Measurements from ENCODE around the gene SRM.
"Not testable (repeated sequence)": the region's sequence is repeated elsewhere in the genome, so short reads cannot be mapped to it uniquely, and the experiment has no call there.

Gene SRM

GRCh38 chr1:11023201-11023600 is 36.6 kb downstream of the SRM start:
- Histone ChIP-seq H3K27me3 (replicated peaks; ENCODE audit: control insufficient read depth, insufficient read depth, low read length, poor library complexity, severe bottlenecking) (no peaks in the 10 kb centered on the region), H3K4me3 (ENCODE audit: insufficient read depth, low read depth, low read length, poor library complexity, severe bottlenecking) (no peak overlapping the region), H3K36me3 (ENCODE audit: control insufficient read depth, insufficient read depth, low read length) (peaks cover 69% of the 10 kb centered on the region), H3K27ac (ENCODE audit: insufficient read depth, low read length, poor library complexity, severe bottlenecking) (no peak overlapping the region), H3K4me1 (ENCODE audit: control insufficient read depth, insufficient read depth, low read length, poor library complexity, severe bottlenecking) (no peaks in the 10 kb centered on the region), H3K9me3 (ENCODE audit: control insufficient read depth, low read length) (no peaks in the 10 kb centered on the region)
- no peak for DNase-seq

DNA sequence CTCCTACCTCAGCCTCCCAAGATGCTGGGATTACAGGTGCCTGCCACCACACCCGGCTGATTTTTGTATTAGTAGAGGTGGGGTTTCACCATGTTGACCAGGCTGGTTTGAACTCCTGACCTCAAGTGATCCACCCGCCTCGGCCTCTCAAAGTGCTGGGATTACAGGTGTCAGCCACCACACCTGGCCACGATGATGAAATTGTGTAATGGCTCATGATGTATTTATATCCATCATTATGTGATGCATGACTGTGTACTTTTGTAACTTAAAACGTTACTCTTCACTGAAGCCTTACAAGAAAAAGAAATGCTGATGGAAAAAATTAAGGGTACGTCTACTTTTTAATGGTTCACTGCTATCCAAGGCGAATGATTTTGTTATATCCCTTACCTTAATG is 39.8 kb downstream of the SRM start:
- no peak overlapping the region for H3K4me3 ChIP-seq (ENCODE audit: insufficient read depth, low read depth, low read length, poor library complexity, severe bottlenecking)
- peaks cover 83% of the 10 kb centered on the region for H3K36me3 ChIP-seq (ENCODE audit: control insufficient read depth, insufficient read depth, low read length)
- H3K9me3 ChIP-seq (ENCODE audit: control insufficient read depth, low read length), result no peaks in the 10 kb centered on the region
- H3K27ac ChIP-seq (ENCODE audit: insufficient read depth, low read length, poor library complexity, severe bottlenecking), result no peak overlapping the region
- no peaks in the 10 kb centered on the region for H3K27me3 ChIP-seq (replicated peaks; ENCODE audit: control insufficient read depth, insufficient read depth, low read length, poor library complexity, severe bottlenecking)
- H3K4me1 ChIP-seq (ENCODE audit: control insufficient read depth, insufficient read depth, low read length, poor library complexity, severe bottlenecking), result peaks cover 2% of the 10 kb centered on the region
- no peak for DNase-seq

DNA sequence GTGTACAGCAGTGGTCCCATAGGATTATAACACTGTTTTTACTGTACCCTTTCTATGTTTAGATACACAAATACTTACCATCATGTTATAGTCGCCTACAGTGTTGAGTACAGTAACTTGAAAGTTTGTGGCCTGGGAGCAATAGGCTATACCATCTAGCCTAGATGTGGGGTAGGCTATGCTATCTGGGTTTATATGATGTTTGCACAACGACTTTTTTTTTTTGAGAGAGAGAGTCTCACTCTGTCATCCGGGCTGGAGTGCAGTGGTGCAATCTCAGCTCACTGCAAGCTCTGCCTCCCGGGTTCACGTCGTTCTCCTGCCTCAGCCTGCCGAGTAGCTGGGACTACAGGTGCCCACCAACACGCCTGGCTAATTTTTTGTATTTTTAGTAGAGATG is 40.5 kb downstream of the SRM start:
- not testable (repeated sequence) for H3K27me3 ChIP-seq (replicated peaks; ENCODE audit: control insufficient read depth, insufficient read depth, low read length, poor library complexity, severe bottlenecking); DNase-seq; H3K9me3 ChIP-seq (ENCODE audit: control insufficient read depth, low read length); H3K27ac ChIP-seq (ENCODE audit: insufficient read depth, low read length, poor library complexity, severe bottlenecking); H3K4me1 ChIP-seq (ENCODE audit: control insufficient read depth, insufficient read depth, low read length, poor library complexity, severe bottlenecking); H3K4me3 ChIP-seq (ENCODE audit: insufficient read depth, low read depth, low read length, poor library complexity, severe bottlenecking)
- peaks cover 85% of the 10 kb centered on the region for H3K36me3 ChIP-seq (ENCODE audit: control insufficient read depth, insufficient read depth, low read length)

DNA sequence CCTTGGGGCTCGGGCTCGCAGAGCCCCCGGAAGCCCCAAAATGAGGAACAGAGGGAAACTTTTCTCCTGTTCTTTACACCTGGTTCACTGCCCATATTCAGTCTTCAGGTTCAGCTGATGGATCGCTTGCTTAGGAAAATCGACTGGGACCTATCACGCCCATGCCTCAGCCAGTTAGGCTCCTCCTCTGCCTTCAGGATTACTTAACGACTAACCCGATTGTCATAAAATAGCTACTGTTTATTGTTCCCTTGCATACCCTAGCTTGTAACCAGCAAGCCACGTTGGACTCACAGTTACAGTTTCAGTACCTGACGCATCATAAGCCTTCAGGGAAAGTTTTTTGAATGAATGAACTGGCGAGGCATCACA is 46.7 kb downstream of the SRM start:
- no peaks in the 10 kb centered on the region for H3K27me3 ChIP-seq (replicated peaks; ENCODE audit: control insufficient read depth, insufficient read depth, low read length, poor library complexity, severe bottlenecking)
- H3K9me3 ChIP-seq (ENCODE audit: control insufficient read depth, low read length), result no peaks in the 10 kb centered on the region
- DNase-seq, result no peak
- H3K36me3 ChIP-seq (ENCODE audit: control insufficient read depth, insufficient read depth, low read length), result peaks cover 38% of the 10 kb centered on the region
- peak overlapping the region; percentile 97 for H3K27ac ChIP-seq (ENCODE audit: insufficient read depth, low read length, poor library complexity, severe bottlenecking)
- H3K4me1 ChIP-seq (ENCODE audit: control insufficient read depth, insufficient read depth, low read length, poor library complexity, severe bottlenecking), result peaks cover 21% of the 10 kb centered on the region
- H3K4me3 ChIP-seq (ENCODE audit: insufficient read depth, low read depth, low read length, poor library complexity, severe bottlenecking), result peak overlapping the region; percentile 99

GRCh38 chr1:11012260-11013159 is 47.3 kb downstream of the SRM start, which contains the start of gene TARDBP:
Gene TARDBP (plus strand): TSS chr1:11012654. CDS start chr1:11013728, 1,074 bp downstream.
- peaks cover 21% of the 10 kb centered on the region for H3K4me1 ChIP-seq (ENCODE audit: control insufficient read depth, insufficient read depth, low read length, poor library complexity, severe bottlenecking)
- H3K9me3 ChIP-seq (ENCODE audit: control insufficient read depth, low read length), result no peaks in the 10 kb centered on the region
- peak within 1 kb of the TSS; percentile 97 for H3K27ac ChIP-seq (ENCODE audit: insufficient read depth, low read length, poor library complexity, severe bottlenecking)
- peak within 1 kb of the TSS; percentile 99 for H3K4me3 ChIP-seq (ENCODE audit: insufficient read depth, low read depth, low read length, poor library complexity, severe bottlenecking)
- peaks cover 34% of the 10 kb centered on the region for H3K36me3 ChIP-seq (ENCODE audit: control insufficient read depth, insufficient read depth, low read length)
- no peaks in the 10 kb centered on the region for H3K27me3 ChIP-seq (replicated peaks; ENCODE audit: control insufficient read depth, insufficient read depth, low read length, poor library complexity, severe bottlenecking)
- peak; percentile 70 to 84 (median 83) for DNase-seq
